ENCODE data around the gene ADGRA1. TPM values are rescaled to one million over a fixed set of nuclear protein-coding genes. Genes with fewer than 3 reads are reported as not detected.

The ADGRA1 gene
- total RNA-seq, 4 donors from 2014 or later, result under 0.01 TPM; not detected in 3

DNA sequence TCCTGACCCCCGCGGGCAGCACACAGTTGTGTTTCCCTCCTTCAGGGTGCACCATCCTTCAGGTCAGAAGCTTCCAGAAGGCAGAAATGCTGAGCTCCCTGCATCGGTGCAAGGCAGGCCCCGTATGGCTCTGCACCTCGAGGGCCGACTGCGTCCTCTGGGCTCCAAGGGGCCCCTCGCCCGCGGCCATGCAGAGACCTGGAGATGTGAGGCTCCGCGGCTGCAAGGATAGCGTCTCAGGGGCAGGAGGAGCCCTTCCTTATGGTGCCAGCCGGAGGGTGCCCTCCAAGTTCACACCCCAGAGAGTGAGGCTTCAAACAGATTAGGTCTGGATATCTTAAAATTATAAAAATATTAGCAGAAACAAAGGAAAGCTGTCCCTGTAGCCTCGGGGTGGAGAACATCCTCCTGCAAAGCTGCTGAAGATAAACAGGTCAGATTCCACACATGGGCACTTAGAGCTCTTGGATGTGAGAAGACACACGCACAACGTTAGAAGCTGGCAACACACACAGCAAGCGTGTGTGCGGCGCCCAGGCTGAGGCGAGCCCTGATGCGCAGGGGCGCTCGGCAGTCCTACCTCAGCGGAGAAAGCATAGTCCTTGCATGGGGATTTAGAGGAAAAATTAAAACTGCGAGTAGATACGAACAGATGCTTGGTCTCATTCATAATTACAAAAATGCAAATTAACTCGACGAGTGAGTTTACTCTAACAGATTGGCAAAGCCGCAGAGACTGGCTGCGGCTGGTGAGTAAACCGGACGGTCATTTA lies 92.7 kb downstream of the ADGRA1 start:
- H3K9me3 ChIP-seq, result no peaks in the 10 kb centered on the region
- no peaks in the 10 kb centered on the region for H3K36me3 ChIP-seq
- no peak overlapping the region for H3K4me3 ChIP-seq
- DNase-seq (ENCODE audit: low spot score in 2 of 2), result no peak
- 82 to 89% methylated on average over 33 of the region's 33 CpGs for WGBS, 2 donors
- no peaks in the 10 kb centered on the region for H3K27me3 ChIP-seq
- H3K4me1 ChIP-seq, result no peaks in the 10 kb centered on the region
- no peak for TF ChIP-seq CTCF (IDR thresholded peaks at IDR 0.05)
- TF ChIP-seq POLR2A (IDR thresholded peaks at IDR 0.05), result no peak
- H3K27ac ChIP-seq, result no peak overlapping the region

DNA sequence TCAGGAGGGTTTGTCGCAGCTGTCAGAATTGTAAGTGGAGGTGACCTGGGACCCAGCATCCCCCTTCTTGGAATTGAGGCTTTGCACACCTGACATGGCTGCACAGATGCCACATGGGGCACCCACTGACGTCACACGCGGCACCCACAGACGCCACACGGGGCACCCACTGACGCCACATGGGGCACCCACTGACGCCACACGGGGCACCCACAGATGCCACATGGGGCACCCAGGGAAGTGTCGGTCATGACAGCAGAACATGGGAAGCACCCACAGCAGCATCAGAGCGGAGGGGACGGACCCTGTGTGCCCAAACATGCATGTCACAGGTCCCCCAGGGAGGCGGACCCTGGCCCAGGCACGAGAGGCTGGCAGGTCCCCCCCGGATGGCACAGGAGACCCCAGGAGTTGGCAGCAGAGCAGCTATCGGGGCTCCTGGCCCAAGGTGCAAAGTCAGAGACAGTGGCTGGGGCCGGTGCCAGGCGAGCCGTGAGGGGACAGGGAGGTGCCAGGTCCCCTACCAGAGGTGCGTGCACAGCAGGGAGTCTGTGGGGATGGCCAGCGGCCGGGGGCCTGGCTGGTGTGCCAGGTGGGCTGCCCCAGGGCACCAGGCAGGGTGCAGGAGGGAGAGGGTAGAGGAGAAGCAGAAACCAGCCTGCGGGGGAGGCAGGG lies 93.4 kb downstream of the ADGRA1 start:
- Histone ChIP-seq H3K27ac (no peak overlapping the region), H3K4me3 (no peak overlapping the region), H3K9me3 (no peaks in the 10 kb centered on the region), H3K36me3 (no peaks in the 10 kb centered on the region), H3K27me3 (peaks cover 0 to 3% of the 10 kb centered on the region in 2 donors), H3K4me1 (no peaks in the 10 kb centered on the region)
- TF ChIP-seq POLR2A (IDR thresholded peaks at IDR 0.05), result no peak
- no peak for TF ChIP-seq CTCF (IDR thresholded peaks at IDR 0.05)
- TF ChIP-seq EP300 (IDR thresholded peaks at IDR 0.05), result no peak
- no peak for DNase-seq (ENCODE audit: low spot score in 2 of 2)
- WGBS, 2 donors, result 87 to 89% methylated on average over 20 to 23 of the region's 23 CpGs

Other genes starting within 250 kb of the ADGRA1 start
- 1 to 10 TPM in 1 of 4 donors, under 1 TPM in 1, not detected in 2; 0.90 to 1.4 TPM for gene CFAP46, start 145.4 kb upstream of the ADGRA1 start, total RNA-seq
- gene KNDC1, start 72.3 kb downstream of the ADGRA1 start, total RNA-seq, result 1 to 10 TPM; 3.7 to 5.9 (median 4.8) TPM
- gene UTF1, start 142.3 kb downstream of the ADGRA1 start, total RNA-seq, result not detected
- 10 to 100 TPM in 1 of 4 donors, 1 to 10 TPM in 3; 2.5 to 10.5 (median 4.9) TPM for gene VENTX, start 149.9 kb downstream of the ADGRA1 start, total RNA-seq
- gene ADAM8, start 188.9 kb downstream of the ADGRA1 start, total RNA-seq, result 10 to 100 TPM in 1 of 4 donors, 1 to 10 TPM in 3; 2.7 to 11.3 (median 6.4) TPM
- gene TUBGCP2, start 220.9 kb downstream of the ADGRA1 start, total RNA-seq, result 10 to 100 TPM; 35.8 to 73.5 (median 45.7) TPM
- 10 to 100 TPM; 29.3 to 44.8 (median 35.0) TPM for gene ZNF511, start 221.0 kb downstream of the ADGRA1 start, total RNA-seq
- 1 to 10 TPM in 2 of 4 donors, under 1 TPM in 1, not detected in 1; 0.60 to 4.4 (median 1.2) TPM for gene CALY, start 249.0 kb downstream of the ADGRA1 start, total RNA-seq